Measurements from ENCODE around the gene MAML1.
"Not testable (repeated sequence)": the region's sequence is repeated elsewhere in the genome, so short reads cannot be mapped to it uniquely, and the experiment has no call there.

Gene MAML1

DNA sequence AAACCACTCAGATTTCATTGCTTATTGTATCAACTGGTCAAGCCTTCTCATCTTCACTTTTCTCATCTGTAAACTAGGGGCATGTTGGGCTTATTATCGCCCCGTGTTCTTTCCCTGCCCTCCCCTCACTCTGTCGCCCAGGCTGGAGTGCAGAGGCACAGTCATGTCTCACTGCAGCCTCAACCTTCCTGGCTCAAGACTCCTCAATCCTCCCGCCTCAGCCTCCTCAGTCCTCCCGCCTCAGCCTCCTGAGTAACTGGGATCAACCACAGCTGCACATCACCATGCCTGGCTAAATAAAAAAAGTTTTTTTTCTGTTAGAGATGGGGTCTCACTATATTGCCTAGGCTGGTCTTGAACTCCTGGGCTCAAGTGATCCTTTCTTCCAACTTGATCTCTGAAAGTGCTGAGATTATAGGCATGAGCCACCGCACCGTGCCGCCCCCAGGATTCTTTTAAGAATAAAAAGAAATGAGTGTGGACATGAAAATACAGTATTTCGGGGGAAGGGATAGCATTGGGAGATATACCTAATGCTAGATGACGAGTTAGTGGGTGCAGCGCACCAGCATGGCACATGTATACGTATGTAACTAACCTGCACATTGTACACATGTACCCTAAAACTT, 2.0 kb downstream of the MAML1 start:
- no peak for DNase-seq

- peak; percentile 23 to 39 for DNase-seq
These were observed 6.1 kb downstream of the MAML1 start for GRCh38 chr5:179738742-179739141.

- not testable (repeated sequence) for DNase-seq
These were observed 11.5 kb downstream of the MAML1 start for GRCh38 chr5:179744106-179744505.

DNA sequence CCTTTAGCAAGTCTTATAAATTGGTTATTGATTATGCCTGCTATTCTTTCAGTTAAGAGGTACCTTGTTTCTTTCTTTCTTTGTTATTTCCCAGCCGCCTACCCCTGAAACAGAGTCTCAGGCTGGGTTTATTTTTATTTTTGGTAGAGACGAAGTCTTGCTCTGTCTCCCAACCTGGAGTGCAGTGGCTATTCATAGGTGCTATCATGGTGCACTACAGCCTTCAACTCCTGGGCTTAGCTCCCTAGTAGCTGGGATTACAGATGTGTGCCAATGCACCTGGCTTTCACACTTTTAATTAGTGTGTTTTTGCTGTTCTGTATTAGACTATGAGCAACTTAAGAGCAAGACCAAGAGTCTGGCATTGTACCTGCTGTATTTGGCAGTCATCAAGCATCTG, 14.2 kb downstream of the MAML1 start:
- no peak for DNase-seq

- DNase-seq: peak in 1 of 2 donors; percentile 63
These were observed 15.2 kb downstream of the MAML1 start for GRCh38 chr5:179747811-179748210.

DNA sequence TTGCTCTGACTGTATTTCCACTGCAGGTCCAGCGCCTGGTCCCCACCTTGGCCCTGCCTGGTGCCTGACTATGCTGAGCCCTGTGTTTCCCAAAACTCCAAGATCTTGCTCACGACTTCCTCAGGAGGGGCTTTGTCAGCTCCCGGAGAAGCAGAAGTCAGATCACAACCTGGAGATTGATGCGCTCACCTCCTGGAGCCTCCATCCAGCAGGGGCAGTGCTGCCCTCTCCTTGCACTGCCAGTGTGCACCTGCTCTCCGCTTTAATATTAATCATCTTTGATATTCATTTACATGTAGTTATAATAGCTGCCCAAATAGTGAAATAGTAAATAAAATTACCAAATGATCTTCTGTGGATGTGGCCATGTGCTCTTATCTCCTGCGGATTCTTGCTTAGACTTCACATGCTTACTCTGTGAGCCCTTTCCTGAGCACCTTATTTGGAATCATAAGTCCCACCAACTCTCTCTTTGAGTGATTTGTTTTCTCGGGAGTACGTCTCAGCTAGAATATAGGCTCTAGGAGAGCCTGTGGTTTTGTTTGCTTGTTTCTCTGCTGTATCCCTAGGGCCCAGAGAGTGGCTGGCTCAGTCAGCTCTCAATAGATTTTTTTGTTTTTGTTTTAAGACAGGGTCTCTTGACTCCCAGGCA, 17.4 kb downstream of the MAML1 start:
- no peak for DNase-seq

DNA sequence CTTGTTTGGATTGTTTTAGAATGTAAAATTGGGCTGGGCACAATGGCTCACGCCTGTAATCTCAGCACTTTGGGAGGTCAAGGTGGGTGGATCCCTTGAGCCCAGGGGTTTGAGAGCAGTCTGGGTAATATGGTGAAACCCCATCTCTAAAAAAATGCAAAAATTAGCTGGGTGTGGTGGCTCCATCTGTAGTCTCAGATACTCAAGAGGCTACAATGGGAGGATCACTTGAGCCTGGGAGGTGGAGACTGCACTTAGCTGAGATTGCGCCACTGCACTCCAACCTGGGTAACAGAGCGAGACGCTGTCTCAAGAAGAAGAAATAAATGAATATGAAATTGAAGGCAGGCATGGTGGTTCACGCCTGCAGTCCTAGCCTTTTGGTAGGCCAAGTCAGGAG, 21.3 kb downstream of the MAML1 start:
- DNase-seq: no peak

GRCh38 chr5:179755022-179755421, 22.4 kb downstream of the MAML1 start:
- no peak for DNase-seq

DNA sequence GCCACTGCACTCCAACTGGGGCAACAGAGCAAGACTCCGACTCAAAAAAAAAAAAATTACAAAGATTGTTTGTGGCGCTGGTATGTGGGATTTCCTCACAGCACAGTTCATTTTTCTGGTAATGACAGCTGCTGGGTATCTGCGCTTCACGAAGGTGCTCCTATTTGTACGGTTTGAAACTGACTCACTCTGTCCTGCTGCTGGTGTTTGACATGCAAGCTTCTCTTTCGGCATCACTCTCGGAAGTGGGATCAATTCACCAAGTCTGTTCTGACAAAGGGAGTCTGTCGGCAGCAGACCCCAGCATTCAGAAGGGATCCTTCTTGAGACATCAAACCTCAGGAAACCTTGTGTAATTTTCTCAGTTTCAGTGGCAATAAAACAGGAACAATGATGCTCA, 26.3 kb downstream of the MAML1 start:
- DNase-seq: peak; percentile 56 to 78

DNA sequence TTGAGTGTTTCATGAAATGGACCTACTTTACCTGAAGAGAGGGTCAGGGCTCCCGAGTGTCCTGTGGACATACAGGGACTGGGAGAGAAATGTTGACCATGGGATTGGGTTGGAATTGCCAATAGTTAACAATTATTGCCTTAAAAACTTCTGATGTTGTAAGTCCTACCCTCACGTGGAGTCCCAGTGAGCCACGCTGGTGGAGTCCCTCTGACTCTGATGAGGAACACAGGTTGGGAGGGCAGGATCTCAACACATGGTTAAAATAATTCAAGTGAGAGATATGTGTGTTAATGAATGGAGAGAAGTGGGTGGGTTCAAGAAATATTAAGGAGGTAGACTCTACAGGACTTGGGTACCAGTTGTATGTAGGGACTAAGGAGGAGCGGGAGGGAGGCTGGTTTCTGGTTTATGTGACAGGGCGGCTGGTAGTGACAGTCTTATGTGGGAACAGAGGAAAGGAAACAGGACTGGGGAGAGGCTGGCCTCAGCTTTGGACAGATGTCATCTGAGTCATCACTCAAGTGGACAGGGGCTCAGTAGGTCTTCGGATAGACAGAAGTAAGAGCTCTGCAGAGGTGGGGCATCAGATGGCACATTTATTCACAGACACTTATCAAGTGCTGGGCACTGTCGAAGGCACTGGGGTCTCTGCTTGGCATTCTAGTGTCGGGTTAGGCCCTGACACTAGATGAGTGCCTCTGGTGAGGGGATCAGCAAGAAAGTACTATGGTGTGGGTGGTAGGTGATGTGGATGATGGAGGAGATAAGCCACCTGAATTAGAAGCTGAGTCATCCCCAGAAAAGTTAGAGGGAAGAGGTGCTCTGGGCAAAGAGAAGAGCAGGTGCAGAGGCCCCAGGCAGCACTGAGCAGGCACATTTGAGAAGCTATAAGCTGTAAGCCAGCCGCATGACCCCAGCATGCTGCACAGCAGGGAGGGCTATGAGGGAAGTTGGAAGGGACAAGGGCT, 27.2 kb downstream of the MAML1 start:
- peak; percentile 15 to 42 for DNase-seq

DNA sequence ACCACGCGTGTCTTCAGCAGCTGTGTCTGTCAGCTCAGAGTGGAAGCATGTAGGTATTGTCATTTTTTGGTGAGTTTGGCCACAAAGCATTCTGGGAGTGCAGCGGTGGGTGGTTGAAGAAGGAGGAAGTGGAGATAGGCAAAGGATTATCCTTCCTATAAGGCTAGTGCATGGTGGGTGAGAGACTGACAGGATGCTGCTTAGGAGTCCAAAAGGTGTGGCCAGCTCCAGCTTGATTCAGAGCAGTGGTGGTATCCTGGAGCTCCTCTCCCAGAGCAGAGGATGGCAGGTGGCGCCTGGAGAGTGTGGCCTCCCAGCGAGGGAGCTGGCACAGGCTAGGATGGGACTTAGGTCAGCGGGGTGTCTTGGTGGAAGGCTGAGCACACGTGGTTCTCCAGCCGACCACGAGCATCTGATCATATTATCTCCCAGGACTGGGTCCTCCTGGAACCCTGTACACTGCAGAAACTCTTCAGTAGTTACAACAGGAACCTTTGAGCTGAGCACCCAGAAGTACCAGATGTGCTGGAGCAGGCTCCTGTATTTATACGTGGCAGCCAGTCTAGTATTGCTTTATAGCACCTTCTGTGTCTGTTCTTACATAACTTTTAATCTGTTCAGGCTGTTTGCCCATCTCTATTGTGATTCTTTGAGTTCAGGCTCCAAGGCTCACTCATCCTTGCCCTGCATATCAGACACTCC, 29.6 kb downstream of the MAML1 start:
- peak; percentile 39 to 60 for DNase-seq

- DNase-seq: peak in 1 of 2 donors; percentile 10
These were observed 30.2 kb downstream of the MAML1 start for GRCh38 chr5:179762781-179763176.

DNA sequence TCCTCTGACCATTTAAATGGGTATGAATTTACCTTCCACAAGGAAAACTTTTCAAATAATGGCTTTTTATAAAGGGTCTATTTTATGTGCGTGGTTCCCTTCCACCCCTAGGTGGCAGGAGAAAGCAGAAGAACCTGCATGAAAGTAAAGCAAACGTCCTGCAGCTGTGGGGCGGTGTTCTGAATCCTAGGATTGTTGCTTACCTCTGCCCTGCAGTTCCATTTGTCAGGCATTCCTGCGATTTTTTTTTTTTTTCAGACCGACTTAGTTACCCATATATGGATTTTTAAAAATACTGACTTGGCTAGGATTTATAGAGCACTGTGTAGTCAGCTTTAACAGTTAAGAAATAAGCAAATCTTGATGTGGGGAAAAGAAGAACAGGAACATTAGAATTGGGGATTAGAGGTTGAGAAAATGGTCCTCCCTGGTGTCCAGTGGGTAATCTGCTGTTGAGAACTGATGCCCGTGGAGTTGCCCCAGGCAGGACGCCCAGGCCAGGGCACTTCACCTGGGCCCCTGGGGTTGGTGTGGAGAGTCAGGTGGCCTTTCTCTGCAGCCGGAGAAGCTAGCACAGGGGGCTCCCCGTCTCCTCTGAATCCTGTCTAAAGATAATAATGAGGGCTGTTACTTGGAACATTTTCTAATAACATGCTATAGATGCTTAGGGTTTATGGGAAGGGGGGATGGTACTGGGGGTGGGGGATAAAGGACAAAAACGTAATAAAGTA, 30.8 kb downstream of the MAML1 start:
- peak; percentile 43 to 63 for DNase-seq

DNA sequence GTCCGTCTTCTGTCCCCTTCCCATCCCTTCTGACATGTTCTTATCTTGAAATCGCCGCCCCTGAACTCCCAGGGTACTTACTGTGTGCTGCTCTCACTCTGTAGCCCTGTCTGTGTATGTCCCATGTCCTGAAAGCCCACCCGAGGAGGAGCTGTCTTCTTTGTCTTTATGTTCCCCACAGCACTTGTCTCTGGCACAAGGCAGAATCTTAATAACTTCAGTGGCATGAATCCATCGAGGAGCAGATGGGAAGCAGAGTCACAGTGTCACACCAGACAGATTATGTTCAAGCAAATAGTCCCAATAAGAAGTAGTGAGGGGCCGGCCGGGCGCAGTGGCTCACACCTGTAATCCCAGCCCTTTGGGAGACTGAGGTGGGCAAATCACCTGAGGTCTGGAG, 31.4 kb downstream of the MAML1 start:
- no peak for DNase-seq

- DNase-seq: peak; percentile 64 to 68
These were observed 32.8 kb downstream of the MAML1 start for GRCh38 chr5:179765400-179765799.

GRCh38 chr5:179766021-179766725, 33.6 kb downstream of the MAML1 start:
- DNase-seq: peak in 1 of 2 donors; percentile 32

GRCh38 chr5:179766726-179767455, 34.3 kb downstream of the MAML1 start:
- peak; percentile 17 to 32 for DNase-seq

GRCh38 chr5:179767496-179768100, 35.0 kb downstream of the MAML1 start:
- peak in 1 of 2 donors; percentile 18 for DNase-seq

GRCh38 chr5:179768326-179769085, 35.9 kb downstream of the MAML1 start:
- DNase-seq: no peak

Data from inflammatory macrophage (primary cell).